GM12891 (cell line): ENCODE measurements around the gene OR52D1.

Experiments
- POLR2A ChIP-seq: IDR thresholded peaks from 2 replicates; pipeline ENCODE4 v1.6.1; 2011; ENCODE audit warnings: low read depth, low read length, control low read depth
- POLR2AphosphoS5 ChIP-seq: IDR thresholded peaks from 2 replicates; pipeline ENCODE4 v1.6.1; 2011; ENCODE audit warnings: low read depth, low read length, control low read depth
- TAF1 ChIP-seq: IDR thresholded peaks from 2 replicates; pipeline ENCODE4 v1.6.1; 2011; ENCODE audit warnings: low read depth, low read length, control low read depth

GRCh38 chr11:5449432-5449831, 39.1 kb upstream of the OR52D1 start:
- TF ChIP-seq POLR2A, result no peak
- no peak for TF ChIP-seq POLR2AphosphoS5
- TF ChIP-seq TAF1, result no peak
